HG02642 (cell line): ENCODE data around the gene HLA-DMB.
"Not testable (repeated sequence)": the region's sequence is repeated elsewhere in the genome, so short reads cannot be mapped to it uniquely, and the experiment has no call there.

Experiments used
- ATAC-seq: cut with Tn5 transposase; IDR thresholded peaks from one replicate; pipeline ENCODE4 v1.9.1; 2021; ENCODE audit warnings: mild to moderate bottlenecking; ENCODE audit not compliant: unreplicated experiment, poor library complexity

Gene HLA-DMB

DNA sequence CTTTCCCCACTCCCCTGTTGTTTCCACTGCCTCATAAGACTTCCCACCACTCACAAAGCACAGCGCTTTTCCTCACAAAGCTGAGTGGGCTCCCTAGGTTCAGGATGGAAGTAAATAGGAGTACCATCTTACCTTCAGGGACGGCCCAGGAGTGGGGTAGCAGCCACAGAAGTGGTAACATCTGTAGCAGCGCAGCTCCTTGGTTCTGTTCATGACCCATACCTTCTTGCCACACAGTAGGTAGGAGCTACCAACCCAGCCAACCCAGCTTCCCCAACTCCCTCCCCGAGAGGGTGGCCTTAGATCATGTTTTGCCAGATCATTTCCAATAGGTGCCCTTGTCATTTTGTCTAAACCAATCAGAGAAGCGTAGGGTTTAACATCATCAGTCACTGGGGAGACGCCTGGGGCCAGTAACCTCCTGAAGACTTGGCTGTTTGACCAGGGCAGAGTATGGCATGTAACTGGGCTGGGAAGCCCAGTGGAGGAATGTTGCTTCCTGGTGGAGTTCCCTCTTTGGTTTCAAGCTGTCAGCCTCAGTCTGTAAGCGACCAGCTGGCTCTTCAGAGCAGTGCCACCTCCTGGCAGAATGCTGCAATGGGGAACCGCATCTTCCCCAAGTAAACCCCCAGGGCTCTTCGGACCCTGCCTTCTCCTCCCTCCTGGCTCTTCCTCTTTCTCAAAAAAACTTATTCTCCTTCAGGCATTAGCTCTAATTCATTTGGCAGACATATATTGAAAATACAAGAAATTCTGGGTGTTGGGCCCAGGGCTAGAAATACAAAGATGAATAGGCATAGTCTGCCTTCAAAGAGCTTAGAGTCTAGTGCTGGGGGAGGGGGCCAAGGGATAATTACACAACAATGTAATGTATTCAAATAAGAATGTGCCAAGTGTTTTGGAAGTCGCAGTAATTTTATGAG lies 12.2 kb upstream of the HLA-DMB start, which contains the start of gene HLA-DMA:
Gene HLA-DMA, minus strand, starts transcription at position 281 of the 923 bp plus-strand sequence. Its CDS starts 61 bp downstream, at position 220.
- peak; percentile 87 for ATAC-seq

DNA sequence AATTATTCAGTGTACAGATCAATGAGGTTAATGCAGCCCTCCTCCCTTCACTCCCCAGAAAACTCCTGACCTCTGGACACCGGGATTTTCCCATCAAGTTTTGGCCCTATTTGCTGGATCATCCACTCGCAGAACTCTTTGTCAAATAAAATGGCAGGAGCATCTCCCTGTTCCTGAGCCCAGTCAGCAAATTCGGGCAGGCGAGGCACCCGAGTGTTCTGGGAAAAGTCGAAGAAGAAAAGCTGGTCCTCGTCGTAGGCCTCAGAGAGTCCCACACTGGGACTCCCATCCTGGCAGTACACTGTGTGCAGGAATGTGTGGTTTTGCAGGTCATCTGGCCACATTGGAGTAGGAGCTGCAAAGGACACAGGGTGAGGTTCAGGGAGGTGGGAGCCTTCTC lies 9.6 kb upstream of the HLA-DMB start:
- no peak for ATAC-seq

DNA sequence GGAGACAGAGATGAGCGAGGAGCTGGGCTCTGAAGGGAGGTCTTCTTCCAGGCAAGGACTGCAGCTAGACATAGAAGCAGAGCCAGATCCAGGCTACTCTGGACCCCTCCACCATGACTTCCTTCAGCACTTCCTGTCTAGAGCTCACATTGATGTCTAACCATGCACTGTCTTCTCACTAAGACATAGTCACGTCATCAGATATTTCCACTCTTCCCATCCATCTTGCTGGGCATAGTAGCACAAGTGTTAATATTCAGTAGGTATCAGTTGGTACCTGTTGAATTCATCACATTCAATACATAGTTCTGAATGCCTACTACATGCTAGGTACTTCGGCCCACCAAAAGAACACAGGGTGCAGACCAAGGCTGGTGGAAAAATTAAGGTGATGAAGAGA lies 9.2 kb upstream of the HLA-DMB start:
- no peak for ATAC-seq

DNA sequence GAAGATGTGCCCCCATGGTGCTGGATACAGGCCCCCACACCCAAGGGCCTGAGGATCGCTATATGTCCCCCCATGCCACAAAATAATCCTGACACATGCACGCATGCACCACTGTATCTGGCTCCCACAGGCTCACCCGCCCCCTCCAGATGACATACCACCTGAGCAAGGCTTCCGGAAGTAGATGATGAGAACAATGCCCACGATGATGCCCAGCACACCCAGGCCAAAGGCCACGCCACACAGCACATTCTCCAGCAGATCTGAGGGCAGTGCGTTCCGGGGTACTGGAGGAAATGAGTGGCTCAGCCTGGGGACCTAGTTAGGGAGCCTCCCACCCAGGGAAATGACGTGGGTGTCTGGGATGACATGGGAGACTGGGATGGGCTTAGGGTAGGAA lies 8.3 kb upstream of the HLA-DMB start:
- ATAC-seq, result no peak

DNA sequence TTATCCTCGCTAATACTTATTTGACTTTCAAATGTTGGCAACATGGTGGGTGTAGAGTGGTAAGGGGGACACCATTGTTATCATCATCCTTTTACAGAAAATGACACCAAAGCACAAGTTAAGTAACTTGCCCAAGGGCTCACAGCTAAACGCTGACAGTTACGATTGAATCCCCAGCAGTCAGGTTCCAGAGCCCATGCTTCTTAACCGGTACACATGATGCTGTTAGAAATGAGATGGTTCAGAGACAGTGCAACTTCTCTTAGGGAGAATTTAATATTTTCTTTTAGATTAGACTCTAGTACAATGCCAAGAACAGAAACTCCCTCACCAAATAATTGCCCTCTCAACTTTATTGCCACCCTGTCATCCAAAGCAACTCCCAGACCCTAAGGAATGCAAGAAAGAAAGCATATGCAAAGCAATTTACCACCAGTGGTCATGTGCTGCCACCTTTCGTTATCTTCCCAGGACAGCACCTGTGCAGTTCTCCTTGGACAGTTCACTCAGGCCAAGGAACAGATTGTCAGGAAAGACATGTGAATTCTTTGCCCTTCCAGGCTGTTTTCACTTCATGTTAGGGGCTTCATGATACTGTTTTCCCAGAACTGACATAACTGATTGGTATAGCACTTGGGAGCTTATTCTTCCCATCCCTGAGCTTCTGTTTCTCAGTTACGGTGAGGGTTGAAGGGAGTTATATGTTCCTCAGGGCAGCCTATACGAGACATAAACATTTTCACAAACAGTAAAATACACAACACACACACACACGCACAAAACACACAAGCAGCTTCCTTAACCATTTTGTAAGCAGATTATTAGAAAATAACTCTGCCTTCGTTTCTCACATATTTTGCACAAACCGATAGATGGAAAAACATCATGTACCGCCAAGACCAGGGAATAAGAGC lies 7.0 kb upstream of the HLA-DMB start:
- ATAC-seq, result no peak

DNA sequence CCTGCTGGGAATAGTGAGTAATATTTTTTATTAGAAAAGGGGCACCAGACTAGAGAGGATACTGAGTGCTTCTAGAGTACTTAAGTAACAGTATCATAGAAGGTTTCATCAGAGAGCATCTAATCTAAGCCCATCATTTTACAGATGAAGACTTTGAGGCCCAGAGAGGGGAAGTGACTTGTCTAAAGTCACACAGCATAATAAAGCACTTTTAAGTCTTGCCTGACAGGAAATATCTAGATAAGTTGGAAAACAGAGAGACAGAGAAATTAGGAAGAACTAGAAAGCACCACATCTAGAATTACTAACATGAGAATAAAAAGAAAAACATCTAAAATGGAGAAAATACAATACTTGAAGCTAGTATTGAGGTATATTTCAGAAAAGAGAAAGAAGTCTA lies 6.1 kb upstream of the HLA-DMB start:
- ATAC-seq, result no peak

DNA sequence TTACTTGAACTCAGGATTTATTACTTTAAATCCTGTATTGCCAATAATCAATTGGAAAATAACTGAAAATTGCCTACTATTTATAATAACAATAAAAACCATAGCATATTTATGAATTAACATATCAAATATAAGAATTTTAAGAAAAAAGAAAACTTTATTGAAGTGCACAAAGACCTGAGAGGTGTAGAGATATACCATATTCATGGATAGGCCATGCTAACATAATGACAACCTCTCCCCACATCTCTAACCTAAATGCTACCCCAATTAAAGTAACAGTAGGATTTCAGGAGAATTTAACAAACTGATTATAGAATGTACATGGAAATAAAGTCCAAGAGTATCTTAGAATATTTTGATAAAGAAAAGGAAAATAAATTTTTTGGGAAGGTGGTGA lies 5.1 kb upstream of the HLA-DMB start:
- ATAC-seq, result no peak

DNA sequence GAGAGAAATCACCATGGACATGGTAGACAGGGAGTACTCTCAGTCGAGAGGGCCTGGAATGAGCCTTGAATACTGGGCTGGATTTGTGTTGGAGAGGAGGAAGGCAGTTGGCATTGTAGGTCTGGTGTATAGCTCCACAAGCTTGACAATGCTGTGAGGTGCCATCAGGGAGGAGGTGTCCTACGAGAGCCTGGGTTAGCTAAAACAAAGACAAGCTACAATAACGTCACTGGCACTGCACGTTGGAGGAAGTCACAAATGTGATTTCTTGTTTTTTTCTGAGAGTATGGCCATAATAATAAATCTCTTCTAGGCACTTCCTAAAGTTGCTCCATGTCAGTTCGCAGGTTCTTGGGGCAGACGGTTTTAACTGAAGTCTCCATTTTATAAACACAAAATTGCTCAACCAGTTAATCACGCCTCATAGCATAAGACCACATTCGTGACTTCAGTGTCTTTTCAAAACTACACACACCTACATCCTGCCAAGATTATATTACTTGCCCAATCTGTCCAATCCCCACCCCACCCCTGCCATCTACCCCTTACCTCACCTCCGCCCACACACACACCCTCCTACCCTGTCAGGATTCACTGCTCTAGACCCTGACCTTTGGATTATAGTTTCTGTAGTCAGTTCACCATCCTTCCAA lies 4.4 kb upstream of the HLA-DMB start:
- no peak for ATAC-seq

DNA sequence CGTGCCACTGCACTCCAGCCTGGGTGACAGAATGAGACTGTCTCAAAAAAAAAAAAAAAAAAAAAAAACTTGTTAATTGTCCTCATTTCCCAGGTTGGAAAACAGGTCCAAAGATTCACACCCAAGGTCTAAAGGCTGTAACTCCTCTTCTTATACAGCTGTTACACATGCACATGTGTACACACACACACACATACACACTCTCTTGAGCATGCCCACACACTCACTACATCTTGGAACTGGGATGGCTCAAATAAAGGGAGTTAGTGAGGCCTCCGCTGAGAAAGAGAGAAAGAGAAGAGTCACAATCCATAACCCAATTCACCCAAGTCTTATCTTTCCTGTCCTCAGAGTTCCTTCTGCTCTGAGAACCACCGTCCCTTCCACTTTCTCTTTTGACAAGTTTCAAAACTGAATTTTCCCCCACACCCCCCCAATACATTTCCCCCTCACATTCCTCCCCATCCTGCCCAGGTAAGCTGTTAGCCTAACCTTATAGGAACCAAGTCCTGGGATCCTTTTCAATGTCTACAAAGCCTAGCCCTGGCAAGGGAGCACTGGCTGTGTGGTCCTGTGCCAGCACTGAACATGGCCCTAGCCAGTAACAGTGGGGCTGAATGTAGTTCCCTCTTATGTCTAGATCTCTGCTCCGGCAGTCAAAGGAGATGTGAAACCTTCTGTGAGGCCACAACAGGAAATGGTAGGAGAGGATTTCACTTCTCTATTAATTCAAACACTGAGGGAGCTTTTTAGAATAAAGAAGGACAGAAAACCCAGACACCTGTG lies 3.2 kb upstream of the HLA-DMB start:
- peak; percentile 49 for ATAC-seq

DNA sequence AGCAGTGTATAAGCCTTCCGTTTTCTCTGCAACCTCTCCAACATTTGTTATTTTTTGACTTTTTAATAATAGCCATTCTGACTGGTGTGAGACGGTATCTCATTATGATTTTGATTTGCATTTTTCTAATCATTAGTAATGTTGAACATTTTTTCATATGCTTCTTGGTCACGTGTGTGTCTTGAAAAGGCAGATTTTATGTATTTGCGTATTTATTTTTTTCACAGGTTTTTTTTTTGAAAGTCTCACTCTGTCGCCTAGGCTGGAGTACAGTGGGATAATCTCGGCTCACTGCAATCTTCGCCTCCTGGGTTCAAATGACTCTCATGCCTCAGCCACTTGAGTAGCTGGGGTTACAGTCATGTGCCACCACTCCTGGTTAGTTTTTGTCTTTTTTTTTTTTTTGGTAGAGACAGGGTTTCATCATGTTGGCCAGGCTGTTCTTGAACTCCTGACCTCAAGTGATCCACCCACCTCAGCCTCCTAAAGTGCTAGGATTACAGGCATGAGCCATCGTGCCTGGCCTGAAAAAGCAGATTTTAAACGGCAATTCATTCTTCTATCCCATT lies 1.8 kb upstream of the HLA-DMB start:
- ATAC-seq, result not testable (repeated sequence)

DNA sequence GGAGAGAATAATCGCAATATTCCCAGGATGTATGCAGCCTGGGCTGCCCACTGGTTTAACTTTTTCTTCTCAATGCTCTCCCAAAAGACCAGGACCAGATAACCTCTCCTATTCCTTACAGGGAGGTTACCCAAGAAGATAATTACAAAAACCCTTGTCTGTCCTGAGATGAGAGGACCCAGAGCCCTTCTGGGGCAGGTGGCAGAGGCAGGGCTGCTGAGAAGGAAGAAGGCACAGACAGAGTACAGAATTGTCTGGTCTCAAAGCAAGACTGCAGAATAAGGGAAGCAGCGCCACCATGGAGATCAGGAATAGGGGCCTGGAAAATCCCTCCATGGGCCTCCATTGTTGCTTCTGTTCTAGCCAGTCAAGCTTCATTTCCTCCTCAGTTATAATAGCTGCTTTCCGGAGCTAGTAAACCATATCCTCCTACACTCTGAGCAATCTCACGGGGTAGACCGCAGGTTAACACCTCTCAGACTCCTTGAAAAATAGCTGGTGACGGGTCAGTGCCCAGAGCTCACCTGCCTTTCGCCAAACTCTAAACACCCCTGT lies 463 bp upstream of the HLA-DMB start:
- ATAC-seq, result peak; percentile 55

DNA sequence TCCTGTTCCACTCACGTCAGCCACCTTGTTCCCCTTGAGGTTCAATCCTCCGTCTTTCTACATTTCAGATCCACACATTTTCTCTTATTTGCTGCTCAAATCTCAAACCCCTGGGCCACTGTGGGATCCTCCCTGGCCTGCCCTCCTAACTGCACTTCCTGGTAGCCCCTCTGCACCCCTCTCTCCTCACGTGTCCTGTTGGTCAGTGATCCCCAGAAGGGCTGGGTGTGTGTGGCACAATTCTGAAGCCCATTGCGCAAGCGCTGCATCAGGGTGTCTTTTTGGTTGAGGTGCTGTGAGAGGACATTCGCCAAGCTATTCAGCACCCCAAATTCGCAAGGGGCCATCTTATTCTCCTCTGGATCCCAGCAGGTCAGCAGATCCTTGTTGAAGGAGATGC lies 2.3 kb downstream of the HLA-DMB start:
- no peak for ATAC-seq

DNA sequence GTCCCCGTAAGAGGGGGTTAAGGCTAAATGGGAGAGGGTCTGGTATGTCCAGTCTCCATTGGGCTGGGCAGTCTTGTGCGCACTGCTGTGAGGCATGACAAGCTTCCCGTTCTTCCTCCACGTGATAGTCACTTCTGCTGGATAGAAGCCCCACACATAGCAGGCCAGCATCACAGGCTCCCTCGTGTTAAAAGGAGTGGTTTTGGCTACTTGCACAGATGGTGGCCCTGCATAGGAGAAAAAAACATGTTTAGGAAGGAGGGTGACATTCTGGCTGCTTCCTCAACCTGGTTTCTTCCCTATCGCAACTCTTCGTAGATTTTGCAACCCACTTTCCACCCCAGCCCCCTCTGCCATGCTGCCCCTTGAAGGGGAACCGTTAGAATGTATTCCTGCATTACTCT lies 3.6 kb downstream of the HLA-DMB start:
- no peak for ATAC-seq

DNA sequence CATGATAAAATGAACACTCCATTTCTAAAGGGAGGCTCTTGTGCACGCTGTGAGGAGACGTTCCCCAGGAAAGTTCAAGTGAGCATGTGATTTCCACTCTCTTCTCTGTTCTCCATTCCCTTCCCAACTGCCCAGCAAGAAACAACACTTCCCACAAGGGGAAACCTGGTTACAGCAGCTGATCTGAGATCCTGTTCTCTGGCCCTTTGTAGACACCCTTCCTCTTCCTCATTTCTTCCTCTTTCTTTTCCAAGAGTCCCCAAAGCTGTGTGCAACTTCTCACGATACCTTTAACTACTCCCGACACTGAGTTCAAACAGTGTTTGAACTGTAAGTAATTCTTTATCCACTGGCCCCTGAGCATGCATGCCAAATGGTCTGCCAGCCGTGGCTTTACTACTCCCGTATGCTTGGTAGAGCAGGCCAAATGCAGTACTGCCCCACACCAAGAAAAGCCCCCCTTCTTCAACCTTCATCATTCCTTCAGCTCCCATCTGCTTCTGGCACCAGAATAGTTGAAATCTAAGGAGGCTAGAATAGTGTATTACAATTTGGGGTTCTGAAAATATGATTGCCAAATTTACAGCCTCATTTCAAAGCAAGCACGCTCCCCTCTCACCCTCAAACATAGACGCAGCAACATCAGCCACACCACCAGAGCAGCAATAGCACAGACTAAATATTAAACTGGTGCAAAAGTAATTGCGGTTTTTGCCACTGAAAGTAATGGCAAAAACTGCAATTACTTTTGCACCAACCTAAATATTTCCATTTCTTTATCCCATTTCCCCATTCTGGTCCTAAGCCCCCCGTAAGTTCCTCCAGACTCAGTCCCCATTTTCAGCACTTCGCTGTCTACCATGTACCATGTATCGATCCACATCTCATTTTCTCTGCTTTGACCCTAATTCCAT lies 4.3 kb downstream of the HLA-DMB start:
- ATAC-seq, result no peak

DNA sequence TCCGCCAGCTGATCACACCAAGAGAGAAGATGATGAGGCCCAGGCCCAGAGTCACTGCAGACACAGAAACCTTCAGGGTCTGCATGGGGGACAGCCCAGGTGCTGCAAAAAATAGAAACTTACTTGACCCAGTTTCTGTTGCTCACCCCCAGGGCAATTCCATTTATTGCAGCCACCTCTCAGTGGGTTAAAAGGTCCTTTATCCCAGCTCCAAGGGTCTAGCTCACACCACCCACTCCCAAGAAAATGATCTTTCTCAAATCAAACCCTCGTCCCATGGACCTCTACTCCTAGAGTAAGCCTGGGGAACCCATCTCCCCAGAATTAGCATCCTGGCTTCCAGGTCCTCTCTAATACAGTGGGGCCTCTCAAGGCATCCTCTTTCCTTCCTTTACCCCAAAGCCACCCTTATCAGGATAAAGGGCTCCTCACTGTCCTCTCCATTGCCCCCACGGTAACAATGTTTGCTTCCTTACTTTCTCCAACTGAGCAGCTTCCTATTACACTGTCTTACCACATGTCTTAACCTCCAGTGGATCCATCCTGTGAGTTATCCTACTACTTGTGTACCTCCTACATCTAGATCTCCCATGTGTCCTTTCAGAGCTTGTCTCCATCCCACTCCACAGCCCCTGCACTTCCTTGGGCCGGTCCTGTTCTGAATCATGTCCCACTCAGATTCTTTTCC lies 5.1 kb downstream of the HLA-DMB start:
- ATAC-seq, result no peak

DNA sequence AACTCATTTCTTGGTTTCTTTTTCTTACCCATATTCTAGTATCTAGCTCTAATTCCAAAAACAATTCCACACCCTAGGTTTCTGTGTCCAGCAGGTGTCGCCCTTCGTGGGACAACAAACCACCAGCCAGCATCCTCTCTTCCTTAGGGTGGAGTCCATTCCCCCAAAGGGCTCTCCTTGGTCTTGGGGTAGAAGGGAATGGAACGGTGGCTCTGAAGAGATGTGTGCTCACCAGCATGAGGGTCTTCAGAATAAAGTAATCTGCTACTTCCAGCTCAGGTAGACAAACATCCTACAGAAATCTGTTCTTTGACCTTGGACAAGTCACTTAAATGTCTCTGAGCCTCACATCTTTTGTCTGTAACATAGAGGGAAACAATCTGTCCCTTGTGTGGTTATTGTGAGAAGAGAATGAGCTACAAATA lies 7.2 kb downstream of the HLA-DMB start:
- ATAC-seq, result no peak

DNA sequence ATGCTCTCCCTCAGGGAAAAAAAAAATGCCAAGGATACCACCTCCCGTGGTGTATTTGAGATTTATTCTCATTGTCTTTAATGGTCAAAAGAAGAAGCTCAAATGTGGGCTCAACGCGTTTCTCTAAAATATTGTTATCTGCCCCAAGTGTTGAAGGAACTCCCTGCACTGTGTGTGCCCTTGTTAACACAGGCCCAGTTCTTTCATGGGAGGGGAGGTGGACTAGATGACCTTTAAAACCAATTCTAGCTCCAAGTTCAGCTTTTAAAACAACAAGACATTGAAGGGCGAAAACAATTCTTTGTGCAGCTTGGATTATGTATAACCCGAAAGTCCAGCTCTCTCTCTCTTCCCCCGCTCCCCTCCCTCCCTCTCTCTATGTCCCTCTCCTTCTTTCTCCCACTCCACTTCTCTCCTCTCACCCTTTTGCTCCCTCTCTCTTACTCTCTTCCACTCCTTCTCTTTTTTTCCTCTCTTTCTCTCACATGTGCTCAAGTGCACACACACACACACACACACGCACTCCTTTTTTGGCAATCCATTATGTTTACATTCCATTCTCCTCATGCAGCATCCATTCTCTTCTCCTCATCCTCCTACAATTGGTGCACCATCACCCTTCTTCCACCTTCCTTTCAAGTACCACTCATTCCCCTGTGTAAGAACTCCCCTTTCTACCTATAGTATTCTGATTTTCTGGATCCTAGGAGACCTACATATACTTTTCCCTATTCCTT lies 8.5 kb downstream of the HLA-DMB start:
- no peak for ATAC-seq
